Occipital lobe (tissue), 2 donors: ENCODE results near the gene NUP214. TPM values are rescaled to one million over a fixed set of nuclear protein-coding genes. Genes with fewer than 3 reads are reported as not detected.
"Not testable (repeated sequence)": the region's sequence is repeated elsewhere in the genome, so short reads cannot be mapped to it uniquely, and the experiment has no call there.

ENCODE experiments used
- DNase-seq: peaks from one replicate; lab custom pipeline; 2025; lab: John Stamatoyannopoulos, UW
- total RNA-seq: library from RNA; depleted of rRNA; stranded (reverse); fragments of >200 nt; gene quantifications from one replicate; pipeline ENCODE4 v1.2.3, GENCODE V29; 2014

Gene NUP214
- total RNA-seq, 1 donor from 2014 or later, result 9.5 TPM

- no peak for DNase-seq
These were observed 67.7 kb downstream of the NUP214 start for GRCh38 chr9:131193051-131193450.

- DNase-seq, result no peak
These were observed 69.4 kb downstream of the NUP214 start for GRCh38 chr9:131194762-131195161.

GRCh38 chr9:131197160-131197911 lies 72.0 kb downstream of the NUP214 start:
- DNase-seq, result no peak

- no peak for DNase-seq
These were observed 72.8 kb downstream of the NUP214 start for GRCh38 chr9:131198041-131198715.

- DNase-seq, result no peak
These were observed 76.5 kb downstream of the NUP214 start for GRCh38 chr9:131201856-131202255.

DNA sequence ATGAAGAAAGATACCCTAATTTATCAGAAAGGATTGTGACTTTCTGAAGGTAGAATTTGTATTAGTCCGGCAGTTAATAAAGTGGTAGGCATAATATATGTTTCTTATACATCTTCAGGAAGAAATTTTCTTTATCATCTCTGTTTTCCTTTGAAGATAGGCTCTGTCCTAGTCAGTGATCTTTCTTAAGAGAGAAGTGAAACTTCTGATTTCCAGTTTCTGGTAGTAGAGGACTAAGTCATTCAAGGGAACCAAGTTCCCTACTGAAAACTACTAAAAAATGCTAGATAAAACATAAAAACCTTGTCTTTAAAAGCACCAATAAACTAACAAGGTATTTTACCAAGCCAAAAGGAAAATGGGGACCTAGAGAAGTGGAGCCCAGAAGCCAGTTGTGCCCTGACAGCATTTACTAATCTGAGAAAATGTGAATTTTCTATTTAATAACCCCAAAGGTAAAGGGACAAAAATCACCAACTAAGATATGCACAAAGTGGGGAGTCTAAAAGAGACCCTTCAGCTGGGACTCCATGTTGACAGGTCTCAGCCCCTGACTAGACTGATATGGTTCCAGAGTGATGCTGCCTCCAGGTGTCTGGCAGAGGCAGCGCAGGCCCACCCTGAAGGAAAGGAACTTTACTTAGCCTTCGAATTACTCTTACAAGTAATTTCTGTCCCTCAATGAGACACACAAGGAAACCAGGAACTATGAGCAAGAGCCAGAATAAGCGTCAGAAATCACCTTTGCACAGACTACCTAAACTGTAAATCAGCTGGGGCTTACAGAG lies 78.2 kb downstream of the NUP214 start:
- DNase-seq, result no peak

- DNase-seq, result no peak
These were observed 78.9 kb downstream of the NUP214 start for GRCh38 chr9:131204285-131204684.

GRCh38 chr9:131206495-131206894 lies 81.1 kb downstream of the NUP214 start:
- DNase-seq, result no peak

- DNase-seq, result not testable (repeated sequence)
These were observed 86.5 kb downstream of the NUP214 start for GRCh38 chr9:131211920-131212319.

GRCh38 chr9:131214286-131214856 lies 89.0 kb downstream of the NUP214 start:
- no peak for DNase-seq

DNA sequence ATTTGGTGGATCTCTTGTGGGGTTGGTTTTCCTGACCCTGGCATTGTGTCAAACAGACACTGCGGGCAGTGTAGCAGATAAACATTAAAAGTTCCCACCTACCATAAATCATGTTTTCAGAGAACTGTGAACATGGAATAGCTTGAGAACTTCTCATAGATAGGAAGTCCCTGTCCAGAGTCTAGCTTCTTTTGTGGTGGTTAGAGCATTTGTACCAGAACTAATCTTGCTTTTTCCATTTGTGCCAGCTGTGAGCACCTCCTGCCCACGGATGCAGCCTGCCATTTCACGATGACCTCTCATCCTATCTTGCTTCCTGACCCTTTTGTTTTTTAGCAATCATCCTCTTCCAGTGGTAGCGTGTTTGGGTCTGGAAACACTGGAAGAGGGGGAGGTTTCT lies 89.5 kb downstream of the NUP214 start:
- DNase-seq, result no peak

DNA sequence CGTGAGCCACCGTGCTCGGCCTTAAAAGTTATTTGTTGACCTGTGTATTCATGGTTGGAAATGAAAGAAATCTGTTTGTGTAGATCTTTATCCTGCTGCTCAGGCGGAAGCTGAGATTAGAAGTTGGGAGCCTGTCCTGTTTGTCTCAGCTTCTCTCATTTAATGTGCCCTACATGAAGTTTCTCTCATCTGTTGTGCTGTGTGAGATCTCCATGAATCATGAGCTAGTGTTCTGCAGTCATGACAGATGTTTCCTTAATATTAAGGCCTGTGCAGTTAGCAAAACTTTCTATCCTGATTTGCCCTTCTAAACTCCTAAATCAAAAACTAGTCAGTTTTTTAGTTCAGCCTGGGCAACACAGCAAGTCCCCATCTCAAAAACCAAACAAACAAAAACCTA lies 91.4 kb downstream of the NUP214 start:
- DNase-seq, result no peak

GRCh38 chr9:131217331-131218031 lies 92.1 kb downstream of the NUP214 start:
- no peak for DNase-seq

DNA sequence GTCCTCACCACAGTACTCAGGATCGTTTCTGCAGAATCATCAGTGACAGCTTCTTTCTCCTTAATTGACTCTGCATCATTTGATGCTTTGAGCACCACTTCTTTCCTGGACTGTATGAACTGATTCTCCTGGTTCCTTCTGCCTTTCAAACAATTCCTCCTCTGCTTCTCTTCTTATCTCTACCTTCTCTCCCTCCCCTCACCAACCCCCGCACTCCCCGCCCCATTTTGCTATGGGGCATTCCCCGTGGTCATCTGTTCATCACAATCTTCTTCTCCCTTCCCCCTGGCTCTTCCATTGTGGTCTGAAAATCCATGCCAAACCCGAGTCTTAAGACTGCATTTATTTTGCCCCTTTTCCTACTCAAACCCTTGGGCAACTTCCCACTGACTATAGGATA lies 93.0 kb downstream of the NUP214 start:
- DNase-seq, result no peak

GRCh38 chr9:131220485-131220884 lies 95.1 kb downstream of the NUP214 start:
- DNase-seq, result no peak

GRCh38 chr9:131222460-131222859 lies 97.1 kb downstream of the NUP214 start:
- no peak for DNase-seq

GRCh38 chr9:131226226-131226625 lies 100.8 kb downstream of the NUP214 start:
- DNase-seq, result no peak

- no peak for DNase-seq
These were observed 101.9 kb downstream of the NUP214 start for GRCh38 chr9:131227112-131227958.

GRCh38 chr9:131227959-131228460 lies 102.6 kb downstream of the NUP214 start:
- no peak for DNase-seq

- no peak for DNase-seq
These were observed 103.6 kb downstream of the NUP214 start for GRCh38 chr9:131228988-131229387.
